Pulmonary artery endothelial cell (primary cell): Measurements from ENCODE around the gene CCNL2. TPM values are rescaled to one million over a fixed set of nuclear protein-coding genes. Genes with fewer than 3 reads are reported as not detected.
"Not testable (repeated sequence)": the region's sequence is repeated elsewhere in the genome, so short reads cannot be mapped to it uniquely, and the experiment has no call there.

Source experiments
- DNase-seq: peaks from one replicate; pipeline ENCODE4 v3.0.0-alpha.2; 2011; ENCODE audit warnings: low read depth, low spot score
- total RNA-seq: library from RNA; depleted of rRNA; stranded (reverse); fragments of >200 nt; gene quantifications from 2 replicates; pipeline ENCODE4 v1.2.3, GENCODE V29; 2014

Gene CCNL2
- total RNA-seq, 1 donor from 2014 or later: 105 TPM

DNA sequence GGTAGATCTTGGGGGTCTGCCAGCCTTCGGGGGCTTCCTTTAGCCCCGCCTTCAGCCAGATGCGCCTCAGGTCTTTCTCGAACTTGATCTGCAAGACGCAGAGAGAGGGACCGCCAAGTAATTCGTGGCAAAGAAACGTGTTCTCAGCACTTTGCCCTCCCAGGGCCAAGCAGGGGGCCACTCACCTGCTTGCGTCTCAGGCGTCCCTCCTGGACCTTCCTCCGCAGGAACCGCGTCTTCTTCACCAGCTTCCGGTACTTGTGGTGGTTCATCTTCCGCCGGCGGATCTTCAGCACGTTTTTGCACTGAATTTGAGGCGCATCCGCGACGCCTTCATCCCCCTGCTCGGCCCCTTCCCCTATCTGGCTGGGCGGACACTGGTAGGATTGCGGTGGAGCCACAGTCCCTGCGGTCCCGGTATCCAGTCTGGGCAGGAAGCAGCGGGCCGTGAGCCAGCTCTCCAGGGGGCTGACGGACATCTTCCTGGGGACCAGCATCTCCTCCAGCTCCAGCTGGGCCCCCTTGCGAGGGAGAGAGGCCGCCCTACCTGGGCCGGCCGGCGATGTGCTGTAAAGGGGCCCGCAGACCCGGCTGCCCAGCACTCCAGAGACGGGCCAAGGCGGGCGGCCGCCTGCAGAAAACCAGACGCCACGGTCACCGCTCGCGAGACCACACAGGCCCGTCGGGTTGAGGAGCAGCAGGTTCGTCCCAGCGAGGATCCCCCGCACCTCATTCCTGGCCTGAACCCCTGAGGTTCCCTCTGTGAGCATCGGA is 25.1 kb downstream of the CCNL2 start:
- no peak for DNase-seq

DNA sequence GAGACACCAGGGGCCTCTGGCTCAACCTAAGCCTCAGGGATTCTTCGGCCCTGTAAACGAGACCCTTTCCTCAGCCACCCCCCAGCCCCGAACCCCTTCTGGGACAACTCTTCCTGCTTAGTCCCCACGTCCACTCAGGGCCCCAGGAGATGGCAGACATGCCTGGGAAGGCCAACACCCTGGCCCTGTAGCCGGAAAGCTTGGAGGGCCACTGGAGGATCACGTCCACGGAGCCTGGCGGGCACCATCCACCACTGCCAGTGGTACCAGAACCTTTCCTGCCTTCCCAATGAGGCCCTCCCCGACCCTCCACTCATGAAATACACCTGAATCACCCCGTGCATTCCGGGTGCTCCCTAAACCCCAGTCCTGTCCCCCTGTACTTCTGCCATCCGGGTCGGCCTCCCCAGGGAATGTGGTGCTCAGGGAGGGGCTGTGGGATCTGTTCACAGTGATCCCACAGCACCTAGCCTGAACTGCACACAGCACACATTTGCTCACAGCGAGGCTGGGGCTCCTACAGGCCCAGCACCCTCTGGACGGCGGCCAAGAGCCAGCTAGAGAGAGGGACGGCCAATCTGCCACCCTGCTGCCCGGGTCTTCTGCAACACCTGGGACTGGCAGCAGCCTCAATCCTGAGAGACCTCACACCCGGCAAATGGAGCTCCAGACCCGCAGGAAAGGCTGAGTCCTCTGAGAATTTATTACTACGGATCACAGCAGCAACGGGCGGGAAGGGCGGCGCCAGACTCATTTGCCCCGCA is 25.9 kb downstream of the CCNL2 start:
- no peak for DNase-seq

DNA sequence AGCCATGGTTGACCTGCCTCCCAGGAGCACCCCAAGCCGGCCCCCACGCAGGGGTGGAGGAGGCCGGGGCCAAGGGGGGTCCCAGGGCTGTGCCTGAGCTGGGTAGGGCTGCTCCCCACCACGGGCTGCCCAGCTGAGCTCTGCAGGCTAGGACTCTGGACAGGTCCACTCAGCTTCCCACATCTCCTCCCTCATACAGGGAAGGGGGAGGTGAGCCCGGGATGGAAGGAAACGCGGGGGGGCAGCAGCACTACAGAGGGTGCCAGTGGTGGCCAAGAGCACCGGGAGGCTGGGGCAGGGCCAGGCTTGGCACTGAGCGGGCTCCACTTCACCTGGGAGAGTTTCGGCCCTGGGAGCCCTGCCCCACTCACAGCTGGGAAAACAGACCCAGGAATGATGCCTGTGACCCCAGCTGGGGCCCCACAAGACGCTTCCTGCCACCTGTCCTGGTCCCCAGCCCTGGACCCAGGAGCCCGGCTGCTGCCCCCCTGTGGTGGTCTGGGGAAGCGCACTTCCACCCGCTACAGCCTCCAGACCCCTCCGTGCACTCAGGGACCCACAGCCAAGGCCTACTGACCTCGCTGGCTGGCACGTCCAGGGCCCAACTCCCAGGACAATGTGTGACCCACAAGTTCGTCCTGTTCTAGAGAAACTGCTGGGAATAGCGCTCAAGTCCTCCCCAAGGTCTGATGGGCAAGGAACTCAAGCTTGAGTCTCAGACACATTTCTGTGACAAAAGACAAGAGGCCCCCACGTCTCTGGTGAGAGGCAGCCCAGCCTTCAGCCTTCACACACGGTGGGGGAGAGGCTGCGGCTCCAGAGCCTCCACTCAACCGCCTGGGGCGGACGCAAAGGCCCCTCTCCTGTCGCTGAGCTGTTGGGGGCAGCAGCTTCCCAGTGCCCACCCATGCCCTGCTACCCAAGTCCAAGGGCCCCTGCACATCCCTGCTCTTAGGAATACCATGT is 27.1 kb downstream of the CCNL2 start:
- DNase-seq: no peak

DNA sequence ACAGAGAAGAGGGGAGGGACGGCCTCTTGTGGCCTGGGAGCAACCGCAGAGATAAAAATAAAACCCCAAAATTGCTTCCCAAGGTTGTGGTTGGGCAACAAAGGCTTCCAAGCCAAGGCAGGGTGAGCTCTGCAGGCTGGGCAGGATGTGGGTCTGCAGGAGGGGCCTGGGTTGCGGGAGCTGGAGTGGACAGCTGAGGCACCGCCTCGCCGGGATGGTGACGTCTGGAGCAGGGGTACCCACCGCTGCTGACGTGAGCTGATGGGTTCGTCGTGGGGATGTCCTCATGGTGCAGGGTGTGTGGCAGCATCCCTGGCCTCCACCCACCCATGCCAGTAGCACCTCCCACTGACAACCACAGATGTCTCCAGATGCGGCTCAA is 27.8 kb downstream of the CCNL2 start:
- no peak for DNase-seq

DNA sequence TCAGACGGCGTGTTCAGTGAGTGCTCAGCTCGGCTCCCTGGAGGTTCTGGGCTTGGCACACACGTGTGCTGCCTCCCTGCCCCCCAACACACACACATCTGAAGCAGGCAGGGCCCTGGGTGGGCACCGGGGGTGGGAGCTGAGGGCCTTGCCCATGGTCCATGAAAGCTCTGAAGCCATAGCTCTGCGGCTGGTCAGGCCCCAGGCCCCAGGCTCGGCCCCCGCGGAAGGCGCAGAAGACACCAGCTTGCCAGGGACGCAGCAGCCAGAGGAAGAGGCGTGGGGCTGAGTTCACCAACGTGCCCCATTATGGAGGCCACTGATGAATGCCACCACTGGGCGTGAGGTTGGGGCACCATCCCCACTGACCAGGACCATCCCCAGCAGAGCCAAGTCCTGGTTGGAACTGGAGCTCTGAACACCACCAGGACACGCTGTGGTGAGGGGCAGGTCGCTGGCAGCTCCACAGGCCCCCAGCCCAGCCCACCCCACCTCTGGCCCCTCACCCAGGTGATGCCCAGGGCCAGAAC is 28.3 kb downstream of the CCNL2 start:
- DNase-seq: no peak

DNA sequence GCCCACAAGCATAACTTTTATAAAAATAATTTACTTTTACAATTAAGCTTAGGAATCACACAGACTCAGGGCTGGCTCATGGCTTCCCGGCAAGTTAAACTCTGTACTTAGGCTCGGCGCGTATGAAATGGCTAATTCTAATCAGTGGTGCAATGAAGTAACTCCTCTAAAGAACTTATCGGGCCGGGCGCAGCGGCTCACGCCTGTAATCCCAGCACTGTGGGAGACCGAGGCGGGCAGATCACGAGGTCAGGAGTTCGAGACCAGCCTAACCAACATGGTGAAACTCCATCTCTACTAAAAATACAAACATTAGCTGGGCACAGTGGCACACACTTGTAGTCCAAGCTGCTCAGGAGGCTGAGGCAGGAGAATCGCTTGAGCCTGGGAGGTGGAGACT is 29.0 kb downstream of the CCNL2 start:
- not testable (repeated sequence) for DNase-seq

DNA sequence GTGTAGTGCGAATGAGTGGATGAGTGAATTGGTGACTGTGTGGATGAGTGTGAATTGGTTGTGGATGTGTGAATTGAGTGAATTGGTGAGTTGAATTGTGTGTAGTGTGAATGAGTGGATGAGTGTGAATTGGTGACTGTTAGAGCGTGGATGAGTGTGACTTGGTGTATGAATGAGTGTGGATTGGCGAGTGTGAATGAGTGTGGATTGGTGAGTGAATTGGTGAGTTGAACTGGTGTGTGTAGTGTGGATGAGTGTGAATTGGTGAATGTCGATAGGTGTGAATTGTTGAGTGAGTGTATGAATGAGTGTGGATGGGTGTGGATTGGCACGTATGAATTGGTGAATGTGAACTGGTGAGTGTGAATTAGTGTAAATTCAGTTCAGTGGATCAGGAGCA is 31.8 kb downstream of the CCNL2 start:
- no peak for DNase-seq

DNA sequence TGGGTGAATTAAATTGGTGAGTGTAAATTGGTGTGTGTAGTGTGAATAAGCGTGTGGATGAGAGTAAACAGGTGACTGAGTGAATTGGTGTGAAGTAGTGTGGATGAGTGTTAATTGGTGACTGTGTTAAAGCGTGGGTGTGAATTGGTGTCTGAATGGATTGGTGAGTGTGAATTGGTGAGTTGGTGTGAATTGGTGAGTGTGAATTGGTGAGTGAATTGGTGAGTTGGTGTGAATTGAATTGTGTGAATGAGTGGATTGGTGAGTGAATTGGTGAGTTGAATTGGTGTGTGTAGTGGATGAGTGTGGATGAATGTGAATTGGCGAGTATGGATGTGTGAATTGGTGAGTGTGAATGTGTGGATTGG is 32.5 kb downstream of the CCNL2 start:
- no peak for DNase-seq

DNA sequence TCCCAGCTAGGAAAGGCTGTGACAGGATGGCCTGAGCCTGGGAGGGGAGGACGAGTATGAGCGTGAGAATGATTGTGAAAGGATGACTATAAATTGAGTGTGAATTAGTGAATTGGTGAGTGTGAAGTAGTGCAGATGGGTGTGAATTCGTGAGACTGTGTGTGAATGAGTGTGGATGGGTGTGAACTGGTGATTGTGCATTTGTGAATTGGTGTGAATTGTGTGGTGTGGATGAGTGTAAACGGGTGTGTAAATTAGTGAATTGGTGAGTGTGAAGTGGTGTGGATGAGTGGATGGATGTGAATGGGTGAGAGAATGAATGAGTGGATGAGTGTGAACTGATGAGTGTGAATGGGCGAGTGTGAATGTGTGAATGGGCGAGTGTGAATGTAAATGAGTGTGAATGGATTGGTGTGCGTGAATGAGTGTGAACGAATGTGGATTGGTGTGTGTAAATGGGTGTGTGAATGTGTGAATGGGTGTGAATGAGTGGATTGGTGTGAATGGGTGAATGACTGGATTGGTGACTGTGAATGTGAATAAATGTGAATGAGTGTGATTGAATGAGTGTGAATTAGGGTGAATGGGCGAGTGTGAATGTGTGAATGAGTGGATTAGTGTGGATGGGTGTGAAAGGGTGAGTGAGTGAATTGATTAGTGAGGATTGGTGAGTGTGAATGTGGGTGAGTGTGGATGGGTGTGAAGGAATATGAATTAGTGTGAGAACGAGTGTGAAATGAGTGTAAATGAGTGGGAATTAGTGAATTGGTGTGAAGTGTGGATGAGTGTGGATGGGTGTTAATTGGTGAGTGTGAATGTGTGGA is 33.0 kb downstream of the CCNL2 start:
- no peak for DNase-seq

DNA sequence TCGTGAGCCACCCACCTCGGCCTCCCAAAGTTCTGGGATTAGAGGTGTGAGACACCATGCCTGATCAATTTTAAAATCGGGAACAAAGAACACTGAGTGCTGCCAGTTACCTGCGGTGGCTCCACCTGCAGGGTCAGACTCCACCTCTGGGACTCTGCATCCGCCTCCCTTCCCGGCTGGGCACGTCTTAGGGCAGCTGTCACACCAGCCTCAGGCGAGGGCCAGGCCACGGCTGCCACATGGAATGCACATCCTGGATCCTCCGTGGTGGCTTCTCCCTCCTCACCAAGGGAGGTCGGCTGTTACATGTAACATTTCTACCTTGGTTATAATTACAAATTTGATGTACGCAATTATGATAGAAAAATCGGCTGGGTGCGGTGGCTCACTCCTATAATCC is 34.9 kb downstream of the CCNL2 start:
- no peak for DNase-seq

DNA sequence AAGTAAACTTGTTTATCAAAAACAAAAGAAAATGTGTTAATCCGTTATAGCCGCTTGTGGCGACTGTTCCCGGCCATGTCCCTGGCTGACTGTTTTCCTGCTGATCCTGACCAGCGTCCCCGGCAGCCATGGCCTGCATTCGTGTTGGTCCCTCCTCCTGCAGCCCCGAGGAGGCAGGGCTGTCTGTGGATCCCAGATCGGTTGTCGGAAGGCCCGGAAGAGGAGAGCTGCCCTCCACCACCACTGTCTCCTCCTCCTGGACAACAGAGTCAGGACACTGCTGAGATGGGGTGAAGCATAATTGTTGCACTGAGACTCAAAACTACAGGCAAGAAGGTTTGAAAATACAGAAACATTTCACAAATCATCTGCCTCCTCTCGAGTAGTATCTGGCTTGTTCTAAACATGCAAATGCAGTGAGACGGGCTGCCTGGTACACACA is 37.1 kb downstream of the CCNL2 start:
- no peak for DNase-seq

DNA sequence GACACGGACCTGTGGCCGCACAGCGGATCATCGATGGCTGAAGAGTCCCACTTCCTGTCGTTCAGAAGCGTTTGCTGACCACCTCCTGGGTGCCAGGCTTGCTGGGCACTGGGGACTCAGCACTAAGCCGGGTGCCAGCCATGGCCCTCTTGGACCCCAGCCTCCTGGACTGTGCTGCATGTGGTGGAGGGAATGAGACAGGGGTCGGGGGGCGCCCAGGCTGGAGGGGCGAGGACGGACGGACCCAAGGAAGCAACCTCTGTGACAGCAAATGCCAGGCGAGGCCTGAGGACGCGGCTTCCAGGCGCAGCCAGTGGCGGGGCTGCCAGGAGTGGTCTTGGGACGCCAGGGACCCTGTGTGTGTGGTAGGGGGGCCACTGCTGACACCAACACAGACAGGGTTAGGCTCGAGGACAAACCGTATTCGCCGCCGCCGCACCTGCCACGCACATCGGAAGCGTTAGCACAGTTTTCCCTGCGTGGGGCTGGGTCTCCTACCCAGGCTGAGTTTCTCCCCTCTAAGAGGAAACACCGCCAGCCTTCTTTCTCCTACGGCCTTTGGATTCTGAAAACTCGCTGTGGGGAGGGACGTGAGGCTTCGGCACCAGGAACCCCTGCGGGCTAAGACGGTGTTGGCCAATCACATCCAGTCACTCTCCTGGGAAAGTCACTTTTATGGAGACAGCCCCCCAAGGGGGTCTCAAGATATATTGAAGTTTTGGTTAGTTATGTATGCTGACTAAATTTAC is 37.7 kb downstream of the CCNL2 start:
- DNase-seq: no peak

DNA sequence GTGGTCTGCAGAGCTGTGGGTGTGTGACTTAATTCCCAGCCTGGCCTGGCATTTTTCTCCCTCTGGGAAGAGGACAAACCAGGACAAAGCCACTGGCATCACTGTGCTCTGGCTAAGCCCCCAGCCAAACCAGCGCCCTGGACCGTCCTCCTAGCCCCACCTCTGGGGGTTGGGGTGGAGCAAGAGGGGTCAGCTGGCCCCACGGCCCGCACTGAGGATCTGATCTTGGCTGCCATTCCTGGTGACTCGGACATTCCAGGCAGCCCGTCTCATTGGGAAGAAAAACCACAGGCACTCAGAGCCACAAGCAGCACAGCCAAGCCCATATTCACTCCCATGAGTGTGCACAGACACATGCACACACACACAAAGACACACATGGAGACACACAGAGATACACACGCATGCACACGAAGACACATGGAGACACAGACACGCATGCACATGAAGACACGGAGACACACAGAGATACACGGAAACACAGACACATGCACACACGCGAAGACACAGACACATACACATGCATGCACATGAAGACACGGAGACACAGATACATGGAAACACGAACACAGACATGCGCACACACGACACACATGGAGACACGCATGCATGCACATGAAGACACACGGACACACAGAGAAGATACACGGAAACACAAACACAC is 38.5 kb downstream of the CCNL2 start:
- no peak for DNase-seq

DNA sequence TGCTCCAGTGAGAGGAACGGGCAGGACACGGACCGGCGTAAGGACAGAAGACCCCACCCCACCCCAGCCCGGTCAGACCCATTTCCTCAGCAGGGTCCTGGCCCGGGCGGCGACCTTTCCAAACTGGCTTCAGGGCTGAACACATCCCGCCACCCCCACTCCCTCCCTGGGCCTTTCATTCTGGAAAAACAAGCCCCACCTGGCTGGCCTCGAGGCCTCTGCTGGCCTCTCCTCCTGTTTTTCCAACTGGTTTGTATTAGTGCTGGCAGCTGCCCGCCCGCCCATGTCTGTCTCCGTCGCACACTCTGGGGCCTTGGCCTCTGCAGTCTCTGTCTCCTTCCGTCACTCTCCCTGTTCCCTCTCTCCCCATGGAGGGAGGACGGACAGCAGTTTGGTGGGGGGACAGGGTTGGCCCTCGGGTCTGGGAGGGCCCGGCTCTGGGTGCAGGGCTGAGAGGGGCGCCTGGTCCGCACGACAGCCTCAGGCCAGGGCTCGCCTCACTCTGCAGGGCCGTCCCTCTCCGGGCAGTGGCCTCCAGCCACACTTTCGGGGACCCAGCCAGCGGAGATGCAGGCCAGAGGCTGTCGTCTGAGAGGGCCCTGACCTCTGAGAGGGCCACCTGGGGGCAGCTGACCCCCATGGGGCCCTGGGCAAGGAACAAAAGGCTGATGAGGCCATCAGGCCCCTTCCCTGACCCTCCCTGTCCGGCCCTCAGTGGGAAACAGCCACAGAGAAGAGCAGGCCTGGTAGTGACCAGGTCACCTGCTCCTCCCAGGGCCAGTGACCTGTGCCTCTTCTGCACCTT is 39.3 kb downstream of the CCNL2 start:
- DNase-seq: no peak

DNA sequence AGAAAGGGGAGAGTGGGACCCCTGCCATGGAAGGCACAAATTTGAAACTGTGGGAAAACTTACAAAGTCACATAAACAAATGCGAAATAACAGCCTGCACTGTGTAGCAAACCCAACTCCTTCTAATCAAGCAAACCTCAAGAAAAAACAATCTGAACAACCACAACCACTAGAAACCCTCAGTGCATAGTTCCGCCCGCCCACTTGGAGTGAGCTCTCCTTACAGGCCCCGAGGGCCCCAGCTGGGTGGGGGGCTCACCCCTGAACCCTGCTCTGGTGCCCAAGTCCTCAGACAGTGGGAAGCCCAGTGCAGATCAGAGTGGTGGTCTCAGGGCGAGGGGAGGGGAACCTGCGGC is 39.8 kb downstream of the CCNL2 start:
- no peak for DNase-seq

DNA sequence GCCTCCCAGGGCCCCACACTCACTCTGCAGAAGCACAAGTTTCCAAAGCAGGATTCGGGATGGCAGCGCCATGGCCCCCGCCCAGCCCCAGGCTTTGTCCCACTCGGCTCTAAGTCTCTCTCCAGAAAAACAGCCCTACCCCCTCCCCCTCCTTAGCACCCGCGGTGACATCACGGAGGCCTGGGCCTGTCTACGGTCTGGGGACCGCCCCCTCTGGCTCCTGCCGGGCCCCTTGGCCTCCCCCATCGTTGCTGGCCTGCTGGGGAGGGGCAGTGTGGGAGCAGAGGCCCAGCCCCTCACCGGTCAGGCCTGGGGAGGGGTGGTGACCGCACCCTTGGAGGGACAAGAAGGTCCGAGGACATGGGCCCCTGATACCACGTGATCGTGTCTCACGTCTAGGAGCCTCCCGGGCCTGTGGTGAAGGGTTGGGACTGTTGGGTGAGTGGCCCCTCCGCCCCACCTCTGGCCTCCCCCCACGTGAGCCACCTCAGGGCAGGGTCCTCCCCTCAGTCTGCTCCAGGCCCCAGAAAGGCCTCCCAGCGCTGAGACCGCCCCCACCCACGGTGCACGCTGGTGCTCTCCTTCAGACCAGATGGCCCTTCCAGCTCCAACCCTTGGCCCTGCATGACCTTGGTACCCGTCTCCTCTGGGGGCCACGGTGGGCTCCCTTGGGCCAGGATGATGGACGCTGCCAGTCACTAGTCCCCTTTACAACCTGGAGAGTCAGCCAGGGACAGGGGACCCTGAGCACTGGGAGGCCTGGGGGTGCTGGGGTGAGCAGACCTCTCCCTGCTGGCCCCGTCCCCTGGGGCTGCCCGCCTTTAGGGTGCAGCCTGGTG is 40.5 kb downstream of the CCNL2 start, which contains the start of gene MXRA8:
Gene MXRA8, minus strand, starts transcription at position 123 of the 839 bp plus-strand sequence. Its CDS starts 51 bp downstream, at position 72.
- no peak for DNase-seq

DNA sequence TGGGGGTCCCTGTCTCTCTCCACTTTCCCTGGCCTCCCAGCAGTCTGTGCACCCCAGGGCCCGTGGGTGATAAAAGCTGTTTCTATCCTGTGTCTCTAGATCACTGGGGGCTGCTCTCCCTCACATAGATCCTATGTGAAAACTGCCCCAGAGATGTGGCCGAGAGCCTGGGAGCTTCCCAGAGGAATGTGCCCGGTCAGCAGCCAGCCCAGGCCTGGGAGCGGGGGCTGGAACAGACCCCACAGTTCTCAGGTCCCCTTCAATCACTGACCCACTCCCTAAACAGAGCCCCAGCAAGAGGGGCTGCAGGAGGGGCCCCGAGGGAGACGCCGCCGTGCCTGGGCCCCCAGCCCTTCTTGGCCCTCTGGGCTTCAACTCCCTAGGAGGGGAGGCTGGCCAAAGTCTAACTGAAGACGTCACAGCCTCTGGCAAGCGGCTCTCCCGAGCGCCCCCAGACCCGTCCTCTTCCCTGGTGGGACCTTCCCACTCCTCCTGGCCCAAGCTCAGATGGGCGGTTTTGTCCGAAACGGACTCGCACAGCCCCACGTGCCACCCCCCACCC is 41.2 kb downstream of the CCNL2 start:
- DNase-seq: no peak
